ENCODE measurements around the gene PLEKHM3.

PLEKHM3 gene

GRCh38 chr2:207991944-207992343 is 33.4 kb downstream of the PLEKHM3 start:
- H3K9ac ChIP-seq (ENCODE audit: low read length in 2 of 2): no peak overlapping the region
- H3K9me3 ChIP-seq (ENCODE audit: control insufficient read depth in 2 of 2, low read length in 2 of 2): no peaks in the 10 kb centered on the region
- H3K27me3 ChIP-seq (ENCODE audit: control insufficient read depth in 1 of 2, insufficient read depth in 2 of 2, low read length in 2 of 2): no peaks in the 10 kb centered on the region
- H3K27ac ChIP-seq (ENCODE audit: low read length): no peak overlapping the region
- H3K4me1 ChIP-seq (ENCODE audit: control insufficient read depth, insufficient read depth, low read length): no peaks in the 10 kb centered on the region
- no peak overlapping the region for H3K4me3 ChIP-seq (ENCODE audit: low read length in 2 of 2)
- peaks cover 0 to 2% of the 10 kb centered on the region in 2 donors for H3K36me3 ChIP-seq (ENCODE audit: control insufficient read depth in 2 of 2, insufficient read depth in 2 of 2, low read length in 2 of 2)

- no peaks in the 10 kb centered on the region for H3K4me1 ChIP-seq (ENCODE audit: control insufficient read depth, insufficient read depth, low read length)
- H3K9ac ChIP-seq (ENCODE audit: low read length in 2 of 2): no peak overlapping the region
- H3K9me3 ChIP-seq (ENCODE audit: control insufficient read depth in 2 of 2, low read length in 2 of 2): no peaks in the 10 kb centered on the region
- H3K4me3 ChIP-seq (ENCODE audit: low read length in 2 of 2): no peak overlapping the region
- H3K36me3 ChIP-seq (ENCODE audit: control insufficient read depth in 2 of 2, insufficient read depth in 2 of 2, low read length in 2 of 2): no peaks in the 10 kb centered on the region
- H3K27me3 ChIP-seq (ENCODE audit: control insufficient read depth in 1 of 2, insufficient read depth in 2 of 2, low read length in 2 of 2): no peaks in the 10 kb centered on the region
- H3K27ac ChIP-seq (ENCODE audit: low read length): no peak overlapping the region
These were observed 34.5 kb downstream of the PLEKHM3 start for GRCh38 chr2:207990784-207991183.

- H3K4me3 ChIP-seq (ENCODE audit: low read length in 2 of 2): no peak overlapping the region
- no peak overlapping the region for H3K27ac ChIP-seq (ENCODE audit: low read length)
- no peak overlapping the region for H3K9ac ChIP-seq (ENCODE audit: low read length in 2 of 2)
- no peaks in the 10 kb centered on the region for H3K9me3 ChIP-seq (ENCODE audit: control insufficient read depth in 2 of 2, low read length in 2 of 2)
- no peaks in the 10 kb centered on the region for H3K4me1 ChIP-seq (ENCODE audit: control insufficient read depth, insufficient read depth, low read length)
- H3K27me3 ChIP-seq (ENCODE audit: control insufficient read depth in 1 of 2, insufficient read depth in 2 of 2, low read length in 2 of 2): no peaks in the 10 kb centered on the region
- no peaks in the 10 kb centered on the region for H3K36me3 ChIP-seq (ENCODE audit: control insufficient read depth in 2 of 2, insufficient read depth in 2 of 2, low read length in 2 of 2)
These were observed 36.4 kb downstream of the PLEKHM3 start for GRCh38 chr2:207988975-207989374.

GRCh38 chr2:207987025-207987716 is 38.2 kb downstream of the PLEKHM3 start:
- H3K4me1 ChIP-seq (ENCODE audit: control insufficient read depth, insufficient read depth, low read length): no peaks in the 10 kb centered on the region
- no peaks in the 10 kb centered on the region for H3K9me3 ChIP-seq (ENCODE audit: control insufficient read depth in 2 of 2, low read length in 2 of 2)
- H3K27ac ChIP-seq (ENCODE audit: low read length): no peak overlapping the region

GRCh38 chr2:207984765-207985480 is 40.4 kb downstream of the PLEKHM3 start:
- H3K9ac ChIP-seq (ENCODE audit: low read length in 2 of 2): no peak overlapping the region
- H3K9me3 ChIP-seq (ENCODE audit: control insufficient read depth in 2 of 2, low read length in 2 of 2): no peaks in the 10 kb centered on the region
- no peak overlapping the region for H3K4me3 ChIP-seq (ENCODE audit: low read length in 2 of 2)
- H3K27ac ChIP-seq (ENCODE audit: low read length): no peak overlapping the region
- no peaks in the 10 kb centered on the region for H3K27me3 ChIP-seq (ENCODE audit: control insufficient read depth in 1 of 2, insufficient read depth in 2 of 2, low read length in 2 of 2)
- no peaks in the 10 kb centered on the region for H3K36me3 ChIP-seq (ENCODE audit: control insufficient read depth in 2 of 2, insufficient read depth in 2 of 2, low read length in 2 of 2)
- H3K4me1 ChIP-seq (ENCODE audit: control insufficient read depth, insufficient read depth, low read length): no peaks in the 10 kb centered on the region

More at GRCh38 chr2:207987025-207987716, 38.2 kb downstream of the PLEKHM3 start:
- H3K9ac ChIP-seq (ENCODE audit: low read length in 2 of 2): no peak overlapping the region
- H3K4me3 ChIP-seq (ENCODE audit: low read length in 2 of 2): no peak overlapping the region
- no peaks in the 10 kb centered on the region for H3K36me3 ChIP-seq (ENCODE audit: control insufficient read depth in 2 of 2, insufficient read depth in 2 of 2, low read length in 2 of 2)
- no peaks in the 10 kb centered on the region for H3K27me3 ChIP-seq (ENCODE audit: control insufficient read depth in 1 of 2, insufficient read depth in 2 of 2, low read length in 2 of 2)

- Histone ChIP-seq H3K9ac (ENCODE audit: low read length in 2 of 2) (no peak overlapping the region), H3K4me1 (ENCODE audit: control insufficient read depth, insufficient read depth, low read length) (no peaks in the 10 kb centered on the region), H3K27me3 (ENCODE audit: control insufficient read depth in 1 of 2, insufficient read depth in 2 of 2, low read length in 2 of 2) (no peaks in the 10 kb centered on the region), H3K27ac (ENCODE audit: low read length) (no peak overlapping the region), H3K4me3 (ENCODE audit: low read length in 2 of 2) (no peak overlapping the region), H3K36me3 (ENCODE audit: control insufficient read depth in 2 of 2, insufficient read depth in 2 of 2, low read length in 2 of 2) (no peaks in the 10 kb centered on the region), H3K9me3 (ENCODE audit: control insufficient read depth in 2 of 2, low read length in 2 of 2) (no peaks in the 10 kb centered on the region)
These were observed 41.7 kb downstream of the PLEKHM3 start for GRCh38 chr2:207983641-207984042.

- Histone ChIP-seq H3K27ac (ENCODE audit: low read length) (no peak overlapping the region), H3K4me3 (ENCODE audit: low read length in 2 of 2) (no peak overlapping the region), H3K36me3 (ENCODE audit: control insufficient read depth in 2 of 2, insufficient read depth in 2 of 2, low read length in 2 of 2) (peaks cover 12 to 13% of the 10 kb centered on the region in 2 donors), H3K9ac (ENCODE audit: low read length in 2 of 2) (no peak overlapping the region), H3K4me1 (ENCODE audit: control insufficient read depth, insufficient read depth, low read length) (no peaks in the 10 kb centered on the region), H3K27me3 (ENCODE audit: control insufficient read depth in 1 of 2, insufficient read depth in 2 of 2, low read length in 2 of 2) (no peaks in the 10 kb centered on the region), H3K9me3 (ENCODE audit: control insufficient read depth in 2 of 2, low read length in 2 of 2) (no peaks in the 10 kb centered on the region)
These were observed 47.0 kb downstream of the PLEKHM3 start for GRCh38 chr2:207978177-207978948.

- no peaks in the 10 kb centered on the region for H3K9me3 ChIP-seq (ENCODE audit: control insufficient read depth in 2 of 2, low read length in 2 of 2)
- H3K9ac ChIP-seq (ENCODE audit: low read length in 2 of 2): no peak overlapping the region
- H3K36me3 ChIP-seq (ENCODE audit: control insufficient read depth in 2 of 2, insufficient read depth in 2 of 2, low read length in 2 of 2): peaks cover 12 to 13% of the 10 kb centered on the region in 2 donors
- no peaks in the 10 kb centered on the region for H3K27me3 ChIP-seq (ENCODE audit: control insufficient read depth in 1 of 2, insufficient read depth in 2 of 2, low read length in 2 of 2)
- H3K27ac ChIP-seq (ENCODE audit: low read length): no peak overlapping the region
- no peak overlapping the region for H3K4me3 ChIP-seq (ENCODE audit: low read length in 2 of 2)
- no peaks in the 10 kb centered on the region for H3K4me1 ChIP-seq (ENCODE audit: control insufficient read depth, insufficient read depth, low read length)
These were observed 49.4 kb downstream of the PLEKHM3 start for GRCh38 chr2:207975921-207976320.

- no peaks in the 10 kb centered on the region for H3K4me1 ChIP-seq (ENCODE audit: control insufficient read depth, insufficient read depth, low read length)
- no peak overlapping the region for H3K27ac ChIP-seq (ENCODE audit: low read length)
- H3K4me3 ChIP-seq (ENCODE audit: low read length in 2 of 2): no peak overlapping the region
- H3K36me3 ChIP-seq (ENCODE audit: control insufficient read depth in 2 of 2, insufficient read depth in 2 of 2, low read length in 2 of 2): peaks cover 12 to 13% of the 10 kb centered on the region in 2 donors
- no peaks in the 10 kb centered on the region for H3K9me3 ChIP-seq (ENCODE audit: control insufficient read depth in 2 of 2, low read length in 2 of 2)
- no peaks in the 10 kb centered on the region for H3K27me3 ChIP-seq (ENCODE audit: control insufficient read depth in 1 of 2, insufficient read depth in 2 of 2, low read length in 2 of 2)
- no peak overlapping the region for H3K9ac ChIP-seq (ENCODE audit: low read length in 2 of 2)
These were observed 51.1 kb downstream of the PLEKHM3 start for GRCh38 chr2:207974216-207974605.

GRCh38 chr2:207970826-207971180 is 54.5 kb downstream of the PLEKHM3 start:
- no peak overlapping the region for H3K4me3 ChIP-seq (ENCODE audit: low read length in 2 of 2)
- H3K27me3 ChIP-seq (ENCODE audit: control insufficient read depth in 1 of 2, insufficient read depth in 2 of 2, low read length in 2 of 2): no peaks in the 10 kb centered on the region
- H3K9me3 ChIP-seq (ENCODE audit: control insufficient read depth in 2 of 2, low read length in 2 of 2): no peaks in the 10 kb centered on the region
- H3K36me3 ChIP-seq (ENCODE audit: control insufficient read depth in 2 of 2, insufficient read depth in 2 of 2, low read length in 2 of 2): no peaks in the 10 kb centered on the region
- no peak overlapping the region for H3K27ac ChIP-seq (ENCODE audit: low read length)
- H3K4me1 ChIP-seq (ENCODE audit: control insufficient read depth, insufficient read depth, low read length): no peaks in the 10 kb centered on the region
- H3K9ac ChIP-seq (ENCODE audit: low read length in 2 of 2): no peak overlapping the region
